GM18498 (cell line): ENCODE data around the gene LAMB2.

Experiments
- ATAC-seq: cut with Tn5 transposase; IDR thresholded peaks from one replicate; pipeline ENCODE4 v1.9.1; 2021; ENCODE audit warnings: mild to moderate bottlenecking, moderate library complexity; ENCODE audit not compliant: unreplicated experiment

Gene LAMB2

GRCh38 chr3:49161808-49162530 is 29.1 kb upstream of the LAMB2 start:
- no peak for ATAC-seq

DNA sequence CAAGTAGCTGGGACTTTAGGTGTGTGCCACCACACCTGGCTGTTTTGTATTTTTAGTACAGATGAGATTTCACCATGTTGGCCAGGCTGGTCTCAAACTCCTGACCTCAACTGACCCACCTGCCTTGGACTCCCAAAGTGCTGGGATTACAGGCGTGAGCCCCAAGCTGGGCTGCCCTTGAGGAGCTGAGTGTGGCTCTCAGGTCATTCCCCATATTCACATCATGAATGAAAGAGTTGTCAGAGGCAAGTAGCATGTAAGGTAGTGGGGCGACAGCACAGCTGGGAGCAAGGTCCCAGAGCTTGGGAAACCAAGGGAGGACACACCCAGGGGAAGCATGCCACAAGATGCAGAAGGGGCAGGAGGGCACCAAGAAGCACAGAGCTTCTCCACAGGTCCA is 28.3 kb upstream of the LAMB2 start:
- no peak for ATAC-seq

DNA sequence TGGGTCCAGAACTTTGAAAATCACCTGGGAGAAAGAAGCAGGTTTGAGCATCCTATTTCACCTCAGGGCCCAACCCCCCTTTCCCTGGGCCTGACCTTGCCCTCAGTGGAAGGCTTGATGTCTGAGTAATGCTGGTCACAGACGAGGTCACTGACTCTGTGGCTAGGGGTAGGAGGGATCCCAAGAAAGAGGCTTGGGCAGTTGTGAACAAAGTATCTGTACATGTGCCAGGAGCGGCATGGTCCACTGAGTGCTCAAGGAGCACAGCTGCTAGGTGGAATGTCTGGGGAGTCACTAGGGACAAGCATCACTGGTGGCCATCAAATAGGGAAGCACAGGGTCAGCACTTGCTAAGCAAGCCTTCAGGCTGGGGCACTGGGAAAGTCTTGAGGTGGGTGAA is 25.9 kb upstream of the LAMB2 start:
- no peak for ATAC-seq

DNA sequence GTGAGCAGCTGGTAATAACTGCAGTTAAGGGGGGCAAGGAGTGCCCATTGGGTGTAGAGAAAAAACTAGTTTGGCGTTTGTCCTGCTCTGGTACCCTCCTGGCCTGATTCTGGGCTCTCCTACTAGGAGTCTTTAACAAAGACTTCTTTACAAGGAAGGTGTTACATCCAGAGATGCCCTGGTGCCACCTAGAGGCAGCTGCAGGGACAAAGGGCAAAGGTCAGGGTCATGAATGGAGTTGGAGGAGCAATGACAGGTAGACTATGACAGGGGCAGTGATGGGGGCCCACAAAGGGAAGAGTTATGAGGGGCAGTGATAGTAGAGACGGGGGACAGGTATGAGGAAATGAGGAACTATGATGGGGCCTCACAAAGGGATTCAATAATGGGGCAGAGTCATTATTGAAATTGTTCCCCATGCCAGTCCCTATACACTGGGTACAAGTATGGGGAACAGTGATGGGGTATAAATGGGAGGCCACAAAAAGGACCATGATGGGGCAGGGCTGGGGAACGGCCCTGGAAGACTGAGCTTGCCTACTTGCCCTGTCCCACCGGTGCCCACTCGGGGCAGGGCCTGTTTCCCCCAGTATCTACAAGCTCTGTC is 25.4 kb upstream of the LAMB2 start:
- no peak for ATAC-seq

GRCh38 chr3:49157289-49157688 is 24.4 kb upstream of the LAMB2 start:
- ATAC-seq = no peak

- no peak for ATAC-seq
These were observed 20.6 kb upstream of the LAMB2 start for GRCh38 chr3:49153349-49153912.

DNA sequence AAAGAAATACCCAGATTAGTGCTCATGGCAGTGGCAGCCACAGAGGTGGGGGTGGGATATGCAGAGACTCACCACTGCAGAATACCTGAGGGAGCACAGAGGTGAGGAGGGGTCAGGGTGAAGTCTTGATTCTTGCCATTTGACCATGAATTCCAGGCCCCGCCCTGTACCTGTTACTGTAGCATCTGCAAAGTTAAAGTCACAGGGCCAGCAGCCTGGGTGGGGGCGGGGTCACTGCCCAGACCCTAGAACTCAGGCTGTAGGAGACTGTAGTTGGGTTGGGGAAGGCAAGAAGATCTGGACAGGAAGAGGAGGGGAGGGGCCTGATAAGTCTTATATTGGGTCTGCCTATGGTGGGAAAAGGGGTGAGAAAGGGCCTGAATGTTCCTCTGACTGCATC is 18.8 kb upstream of the LAMB2 start:
- no peak for ATAC-seq

DNA sequence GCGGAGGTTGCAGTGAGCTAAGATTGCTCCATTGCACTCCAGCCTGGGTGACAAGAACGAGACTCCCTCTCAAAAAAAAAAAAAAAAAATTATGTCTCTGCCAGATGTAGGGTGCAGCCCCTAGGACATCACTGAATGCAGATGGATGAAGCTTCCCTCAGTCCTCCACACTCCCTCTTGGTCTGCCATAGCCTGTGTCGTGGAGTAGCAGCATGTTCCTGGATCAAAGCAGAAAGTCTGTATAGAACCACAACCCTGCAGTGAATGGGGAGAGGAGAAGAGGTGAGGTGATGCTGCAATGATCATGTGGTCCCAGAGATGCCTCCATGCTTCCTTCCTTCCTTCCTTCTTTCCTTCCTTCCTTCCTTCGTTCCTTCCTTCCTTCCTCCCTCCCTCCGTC is 15.3 kb upstream of the LAMB2 start:
- no peak for ATAC-seq

DNA sequence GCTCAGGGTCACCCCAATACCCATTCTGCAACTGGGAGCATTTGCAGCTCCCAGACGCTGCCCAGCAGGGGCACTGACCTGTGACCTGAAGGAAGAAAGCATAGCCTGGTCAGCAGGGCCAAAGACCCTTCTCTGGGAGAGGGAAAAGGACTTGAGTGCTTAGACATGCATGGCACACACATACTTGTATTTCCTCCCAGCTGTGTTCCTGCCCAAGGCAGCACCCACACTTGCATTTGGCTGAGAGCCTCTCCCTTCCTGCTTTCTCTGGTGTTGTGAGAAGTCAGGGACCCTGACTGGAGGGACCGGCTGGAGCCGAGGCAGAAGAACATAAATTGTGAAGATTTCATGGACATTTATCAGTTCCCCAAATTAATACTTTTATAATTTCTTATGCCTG is 7.2 kb upstream of the LAMB2 start:
- ATAC-seq = no peak

DNA sequence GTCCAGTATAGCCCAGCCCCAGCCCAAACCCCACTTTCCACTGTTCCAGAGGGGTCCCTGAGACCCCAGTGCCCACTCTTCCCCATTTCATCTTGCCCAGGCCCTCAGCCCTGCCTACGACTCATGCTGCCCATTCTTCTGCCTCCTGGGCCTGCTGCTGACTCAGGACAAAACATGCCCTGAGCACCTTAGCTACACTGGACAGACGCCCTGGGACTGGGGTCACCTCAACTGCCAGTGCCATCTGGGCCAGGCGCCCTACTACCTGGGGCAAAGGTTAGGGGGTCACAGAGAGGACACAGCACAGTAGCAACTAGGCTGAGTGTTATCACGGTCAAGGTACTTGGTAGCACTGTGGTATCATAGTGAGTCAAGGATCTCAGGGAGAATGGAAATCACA is 2.6 kb upstream of the LAMB2 start:
- ATAC-seq = no peak

DNA sequence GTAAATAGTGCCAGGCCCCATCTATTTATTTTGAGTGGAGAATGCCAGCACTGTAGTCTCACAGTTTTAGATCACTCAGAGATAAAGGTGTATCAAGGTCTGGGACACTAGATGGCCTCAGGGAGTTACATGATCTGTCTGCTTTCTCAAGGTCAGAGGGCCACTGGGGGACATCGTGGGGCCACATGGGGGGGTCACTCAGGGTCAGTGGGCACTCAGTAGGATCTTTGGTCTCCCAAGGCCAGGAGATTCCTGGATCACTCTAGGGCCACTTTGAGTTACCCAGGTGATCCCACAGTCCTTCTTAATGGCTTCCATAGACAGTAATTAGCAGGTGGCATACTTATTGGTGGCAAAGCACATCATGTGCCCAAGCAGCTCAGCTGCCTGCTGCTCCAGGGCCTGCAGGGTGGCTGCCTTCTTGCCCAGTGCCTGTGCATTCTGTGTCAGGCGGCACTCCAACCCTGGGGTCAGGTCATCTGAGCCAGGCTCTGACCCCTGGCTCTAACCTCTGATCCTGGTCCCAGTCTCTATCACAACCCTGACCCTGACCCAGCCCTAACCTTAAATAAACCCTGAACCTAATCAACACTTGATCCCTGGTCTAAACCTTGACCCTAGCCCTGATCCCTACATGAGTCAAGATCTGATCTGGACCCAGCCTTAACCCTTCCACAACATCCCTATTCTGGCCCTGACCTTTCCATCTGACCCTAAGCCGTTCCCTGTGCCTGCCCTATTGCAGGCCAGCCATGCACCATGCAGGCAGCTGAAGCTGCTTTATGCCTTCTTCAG is 1.8 kb upstream of the LAMB2 start:
- no peak for ATAC-seq

DNA sequence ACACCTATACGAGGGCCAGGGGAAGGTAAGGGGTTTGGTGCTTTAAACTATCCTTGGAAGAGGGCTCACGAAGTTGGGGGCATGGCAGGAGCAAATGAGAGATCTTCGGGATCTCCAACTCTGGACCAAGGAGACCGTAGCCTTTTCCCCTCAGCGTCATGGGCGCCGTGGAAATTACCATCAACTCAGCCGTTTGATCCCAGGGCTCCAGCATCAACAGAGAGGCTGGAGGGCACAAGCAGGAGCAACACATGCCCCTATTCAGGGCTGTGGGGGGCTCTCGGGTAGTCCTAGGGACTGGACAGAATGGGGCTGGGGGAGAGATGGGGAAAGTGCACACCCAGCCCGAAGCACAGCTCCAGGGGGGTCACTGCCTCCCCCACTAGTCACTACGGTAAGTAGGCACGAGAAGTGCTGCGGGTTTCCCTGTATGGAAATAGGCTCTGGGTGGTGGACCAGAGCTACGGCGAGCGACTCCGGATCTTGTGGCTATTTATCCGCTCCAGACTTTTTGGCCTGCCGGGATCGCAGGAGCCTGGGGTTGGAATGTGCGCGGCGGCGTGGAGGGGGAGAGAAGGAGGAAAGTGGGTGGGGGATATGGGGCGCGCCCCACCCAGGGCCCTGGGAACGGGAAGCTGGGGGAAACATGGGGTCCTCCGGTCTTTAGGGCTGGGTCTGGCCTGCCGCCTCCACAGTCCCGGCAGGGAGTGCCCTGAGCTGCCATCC is 539 bp upstream of the LAMB2 start:
- no peak for ATAC-seq

DNA sequence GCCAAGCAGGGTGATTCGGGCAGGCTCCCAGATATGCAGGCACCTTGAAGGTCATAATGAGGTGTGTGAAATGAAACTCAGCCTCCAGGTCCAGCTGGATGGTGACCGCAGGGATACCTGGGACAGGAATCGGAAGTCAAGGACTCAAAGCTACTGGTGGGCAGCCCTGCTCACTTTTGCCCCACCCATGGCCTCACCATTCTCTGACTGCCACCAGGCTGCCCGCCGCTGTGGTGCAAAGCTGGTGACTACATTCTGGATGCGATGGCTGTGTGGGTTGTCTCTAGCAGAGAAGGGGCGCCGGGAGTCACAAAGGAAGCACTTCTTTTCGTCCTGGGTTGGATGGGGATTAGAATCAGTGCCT is 795 bp downstream of the LAMB2 start:
- ATAC-seq = no peak

DNA sequence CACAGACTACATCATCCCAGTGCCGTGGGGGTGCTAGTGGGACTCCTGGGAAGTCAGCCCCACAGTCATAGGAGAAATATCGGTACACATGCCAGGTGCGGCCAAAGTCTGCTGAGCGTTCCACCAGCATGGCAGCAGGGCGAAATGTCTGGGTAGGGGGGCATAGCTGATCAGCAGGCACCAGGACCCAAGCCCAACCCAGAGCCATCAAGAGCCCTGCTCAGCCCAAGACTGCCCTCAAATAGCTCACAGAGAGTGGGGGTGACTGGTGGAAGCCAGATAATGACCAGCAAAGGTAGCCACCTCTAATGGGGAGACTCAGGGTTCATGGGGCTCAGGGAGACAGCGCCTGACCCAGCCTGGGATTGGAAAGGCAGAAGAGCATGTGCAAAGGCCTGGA is 1.3 kb downstream of the LAMB2 start:
- no peak for ATAC-seq

GRCh38 chr3:49131040-49131439 is 1.8 kb downstream of the LAMB2 start:
- no peak for ATAC-seq

- no peak for ATAC-seq
These were observed 7.7 kb downstream of the LAMB2 start for GRCh38 chr3:49124991-49125670.

GRCh38 chr3:49124203-49124602 is 8.6 kb downstream of the LAMB2 start:
- no peak for ATAC-seq

DNA sequence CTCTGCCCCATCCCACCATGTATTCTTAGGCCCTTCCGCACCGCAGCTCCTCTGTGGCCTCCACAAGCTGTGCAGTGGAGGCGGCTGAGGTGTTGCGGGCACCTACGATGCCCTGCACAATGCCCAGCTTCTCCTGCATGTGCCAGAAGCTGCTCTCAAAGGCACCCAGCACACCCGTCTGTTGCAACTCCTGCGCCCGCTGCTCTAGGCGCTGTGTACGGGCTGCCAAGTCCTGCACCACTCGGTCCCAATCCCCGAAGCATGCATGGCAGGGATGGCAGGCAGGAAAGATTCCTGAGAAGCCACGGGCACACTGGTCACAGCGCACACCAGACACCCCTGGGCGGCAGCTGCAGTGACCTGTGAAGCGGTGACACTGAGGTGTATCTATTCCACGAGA is 9.2 kb downstream of the LAMB2 start:
- no peak for ATAC-seq

DNA sequence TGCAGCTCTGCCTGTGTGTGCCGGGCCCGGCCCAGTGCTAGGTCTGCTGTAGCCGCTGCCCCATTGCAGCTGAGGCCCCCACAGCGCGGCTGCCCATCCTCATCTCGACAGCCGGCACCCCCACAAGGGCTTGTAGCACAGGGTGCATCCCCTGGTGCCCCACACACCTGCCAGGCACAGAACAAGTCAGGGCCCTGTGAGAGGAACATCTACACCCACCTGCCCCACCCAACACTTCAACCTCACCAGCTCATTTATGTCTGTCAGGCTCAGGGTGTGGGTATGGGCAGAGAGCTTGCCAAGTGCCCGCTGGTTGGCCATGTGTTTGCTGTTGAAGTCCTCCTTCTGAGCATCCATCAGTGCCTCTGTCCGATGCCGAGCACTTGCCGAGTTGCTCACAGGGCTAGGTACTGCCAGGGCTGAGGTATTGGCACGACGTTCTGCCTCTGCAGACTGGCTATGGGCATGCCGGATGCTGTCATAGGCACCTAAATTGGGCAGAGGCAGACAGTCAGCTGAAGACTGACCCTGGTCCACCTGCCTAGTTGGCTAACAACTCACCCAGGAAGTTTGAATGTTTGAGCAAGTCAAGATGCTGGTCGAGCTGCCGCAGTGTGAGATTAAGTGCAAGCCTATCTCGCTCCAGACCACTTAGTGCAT is 9.8 kb downstream of the LAMB2 start:
- ATAC-seq = no peak

GRCh38 chr3:49122451-49122850 is 10.4 kb downstream of the LAMB2 start:
- no peak for ATAC-seq
